Prostate gland (tissue), 2 donors: ENCODE results near the gene FOXP4. TPM values are rescaled to one million over a fixed set of nuclear protein-coding genes. Genes with fewer than 3 reads are reported as not detected.

Experiments used
- DNase-seq: peaks from one replicate; pipeline ENCODE4 v3.0.0-alpha.2; 2019; ENCODE audit warnings: low spot score
- H3K27ac ChIP-seq, 2 donors: fragments of 200-600 bp; sonication (generic); 2 replicates each; pipeline ENCODE4 v1.5.1; 2017 to 2019
- H3K27me3 ChIP-seq: fragments of 200-600 bp; sonication (generic); replicated peaks from 2 replicates; pipeline ENCODE4 v1.5.1; 2019; ENCODE audit not compliant: insufficient read depth
- H3K36me3 ChIP-seq, 2 donors: fragments of 200-600 bp; sonication (generic); 1 replicate in 1 of 2; 2 replicates in 1 of 2; pipeline versions ENCODE4 v1.5.1 to v1.8.1; 2017 to 2019
- H3K4me1 ChIP-seq: fragments of 200-600 bp; sonication (generic); replicated peaks from 2 replicates; pipeline ENCODE4 v1.5.1; 2019
- H3K4me3 ChIP-seq, 2 donors: fragments of 200-600 bp; sonication (generic); 2 replicates each; pipeline ENCODE4 v1.5.1; 2017 to 2019
- H3K9me3 ChIP-seq: fragments of 200-600 bp; sonication (generic); 2 replicates; pipeline ENCODE4 v1.5.1; 2017
- POLR2A ChIP-seq: fragments of 450-650 bp; IDR thresholded peaks from one replicate; pipeline ENCODE4 v1.6.1; 2016; ENCODE audit warnings: antibody characterized with exemption, mild to moderate bottlenecking
- POLR2AphosphoS5 ChIP-seq: sonication (generic); formaldehyde crosslinking; IDR thresholded peaks from one replicate; pipeline ENCODE4 v1.6.1; 2017; ENCODE audit warnings: antibody characterized with exemption
- WGBS: methylation state at CpG from one replicate; pipeline ENCODE4 v1.1.5; 2018; 5-methylcytosine and 5-hydroxymethylcytosine counted together
- intact Hi-C: fragments of 100-400 bp; cut with DNase I; formaldehyde crosslinking; loops from one replicate; pipeline ENCODE4 v1.14.2; 2022
- total RNA-seq, 2 donors: library from RNA; depleted of rRNA; stranded (reverse); fragments of >200 nt; gene quantifications; one replicate each; pipeline ENCODE4 v1.1.0, GENCODE V29; 2016
- TF ChIP-seq, protein P1 (sequence below), 4 experiments: fragments of 200-600 bp in 2 of 4; fragments of 450-650 bp in 2 of 4; sonication (generic) in 2 of 4; IDR thresholded peaks; 1 replicate in 3 of 4; 2 replicates in 1 of 4; pipeline ENCODE4 v1.5.1; 2016 to 2019; ENCODE audit warnings: antibody characterized with exemption in 4 of 4, mild to moderate bottlenecking in 2 of 4, moderate library complexity in 2 of 4

The FOXP4 gene
- total RNA-seq, 2 donors from 2014 or later: 24.8 to 53.5 TPM

- no peak for DNase-seq
- peaks cover 0 to 7% of the 10 kb centered on the region in 2 donors for H3K36me3 ChIP-seq
Observed at GRCh38 chr6:41566961-41567360, 20.8 kb downstream of the FOXP4 start.

DNA sequence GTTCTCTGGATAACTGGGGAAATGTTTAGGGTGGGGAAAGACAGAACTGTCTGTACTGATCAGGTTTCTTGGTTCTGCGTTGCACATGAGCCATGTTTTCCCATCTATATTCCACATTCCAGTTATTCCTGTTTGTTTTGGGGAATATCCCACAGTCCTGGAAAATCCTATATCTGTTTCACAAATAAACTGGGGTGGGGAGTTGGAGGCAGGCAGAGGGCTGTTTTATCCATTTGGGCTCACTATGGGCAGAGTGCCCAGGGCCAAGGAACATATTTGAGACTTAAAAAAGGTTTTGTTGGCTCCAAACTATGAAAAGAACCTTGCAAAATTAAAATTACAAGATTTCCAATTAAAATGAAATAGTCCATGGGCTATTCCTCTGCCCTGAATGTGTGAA, 21.5 kb downstream of the FOXP4 start:
- H3K4me3 ChIP-seq: no peak overlapping the region
- no peaks in the 10 kb centered on the region for H3K9me3 ChIP-seq
- H3K4me1 ChIP-seq: peaks cover 27% of the 10 kb centered on the region
- H3K27ac ChIP-seq: peak overlapping the region; percentile 27 to 74
- H3K27me3 ChIP-seq: no peaks in the 10 kb centered on the region
- peaks cover 0 to 7% of the 10 kb centered on the region in 2 donors for H3K36me3 ChIP-seq
- TF ChIP-seq, protein P1, sequence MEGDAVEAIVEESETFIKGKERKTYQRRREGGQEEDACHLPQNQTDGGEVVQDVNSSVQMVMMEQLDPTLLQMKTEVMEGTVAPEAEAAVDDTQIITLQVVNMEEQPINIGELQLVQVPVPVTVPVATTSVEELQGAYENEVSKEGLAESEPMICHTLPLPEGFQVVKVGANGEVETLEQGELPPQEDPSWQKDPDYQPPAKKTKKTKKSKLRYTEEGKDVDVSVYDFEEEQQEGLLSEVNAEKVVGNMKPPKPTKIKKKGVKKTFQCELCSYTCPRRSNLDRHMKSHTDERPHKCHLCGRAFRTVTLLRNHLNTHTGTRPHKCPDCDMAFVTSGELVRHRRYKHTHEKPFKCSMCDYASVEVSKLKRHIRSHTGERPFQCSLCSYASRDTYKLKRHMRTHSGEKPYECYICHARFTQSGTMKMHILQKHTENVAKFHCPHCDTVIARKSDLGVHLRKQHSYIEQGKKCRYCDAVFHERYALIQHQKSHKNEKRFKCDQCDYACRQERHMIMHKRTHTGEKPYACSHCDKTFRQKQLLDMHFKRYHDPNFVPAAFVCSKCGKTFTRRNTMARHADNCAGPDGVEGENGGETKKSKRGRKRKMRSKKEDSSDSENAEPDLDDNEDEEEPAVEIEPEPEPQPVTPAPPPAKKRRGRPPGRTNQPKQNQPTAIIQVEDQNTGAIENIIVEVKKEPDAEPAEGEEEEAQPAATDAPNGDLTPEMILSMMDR (IDR thresholded peaks at IDR 0.05): no peak
- peak; percentile 23 for TF ChIP-seq POLR2AphosphoS5
- no peak for DNase-seq
- intact Hi-C loops: no loop called here
- WGBS: 40% methylated on average over 1 of the region's 1 CpG

More at GRCh38 chr6:41566961-41567360, 20.8 kb downstream of the FOXP4 start:
- WGBS: 100% methylated on average over 1 of the region's 1 CpG
- Histone ChIP-seq H3K27me3 (no peaks in the 10 kb centered on the region), H3K9me3 (no peaks in the 10 kb centered on the region), H3K4me1 (peaks cover 25% of the 10 kb centered on the region), H3K27ac (peak overlapping the region; percentile 27 to 74), H3K4me3 (no peak overlapping the region)
- intact Hi-C loops: no loop called here
- TF ChIP-seq, protein P1 (IDR thresholded peaks at IDR 0.05): no peak
- TF ChIP-seq POLR2A (no peak), POLR2AphosphoS5 (no peak)

DNA sequence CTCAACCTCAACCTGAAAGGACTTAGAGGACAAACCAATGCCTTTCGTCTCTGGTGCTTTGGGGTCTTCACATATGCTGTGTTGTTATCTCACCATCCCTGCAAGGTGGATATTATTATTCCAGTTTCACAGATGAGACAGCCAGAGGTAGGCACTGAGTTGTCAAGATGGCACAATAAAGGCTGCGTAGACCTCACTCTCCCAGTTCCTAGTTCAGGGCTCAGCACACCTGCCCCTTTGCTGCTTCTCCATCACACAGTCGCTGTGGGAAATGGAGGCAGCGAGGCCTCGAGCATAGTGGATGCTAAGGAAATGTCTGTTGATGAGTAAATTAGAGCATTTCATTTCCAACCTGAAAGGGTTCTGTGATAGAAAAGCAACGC, 22.0 kb downstream of the FOXP4 start:
- no peak overlapping the region for H3K4me3 ChIP-seq
- TF ChIP-seq POLR2A: no peak
- TF ChIP-seq, protein P1 (IDR thresholded peaks at IDR 0.05): no peak
- TF ChIP-seq POLR2AphosphoS5: no peak
- H3K36me3 ChIP-seq: peaks cover 0 to 7% of the 10 kb centered on the region in 2 donors
- no peaks in the 10 kb centered on the region for H3K27me3 ChIP-seq
- peaks cover 27% of the 10 kb centered on the region for H3K4me1 ChIP-seq
- no peaks in the 10 kb centered on the region for H3K9me3 ChIP-seq
- intact Hi-C loops: no loop called here
- DNase-seq: no peak
- 91% methylated on average over 6 of the region's 6 CpGs for WGBS
- H3K27ac ChIP-seq: peak overlapping the region; percentile 56 to 74

- WGBS: 46% methylated on average over 13 of the region's 13 CpGs
- Histone ChIP-seq H3K27me3 (no peaks in the 10 kb centered on the region), H3K4me1 (peaks cover 27% of the 10 kb centered on the region), H3K36me3 (peaks cover 0 to 7% of the 10 kb centered on the region in 2 donors), H3K27ac (peak overlapping the region; percentile 56 to 74), H3K9me3 (no peaks in the 10 kb centered on the region), H3K4me3 (no peak overlapping the region)
- intact Hi-C loops: no loop called here
- DNase-seq: peak; percentile 75
- TF ChIP-seq POLR2A: no peak
- TF ChIP-seq, protein P1 (IDR thresholded peaks at IDR 0.05): no peak
- TF ChIP-seq POLR2AphosphoS5: peak; percentile 73
Observed at GRCh38 chr6:41568585-41569384, 22.6 kb downstream of the FOXP4 start.

DNA sequence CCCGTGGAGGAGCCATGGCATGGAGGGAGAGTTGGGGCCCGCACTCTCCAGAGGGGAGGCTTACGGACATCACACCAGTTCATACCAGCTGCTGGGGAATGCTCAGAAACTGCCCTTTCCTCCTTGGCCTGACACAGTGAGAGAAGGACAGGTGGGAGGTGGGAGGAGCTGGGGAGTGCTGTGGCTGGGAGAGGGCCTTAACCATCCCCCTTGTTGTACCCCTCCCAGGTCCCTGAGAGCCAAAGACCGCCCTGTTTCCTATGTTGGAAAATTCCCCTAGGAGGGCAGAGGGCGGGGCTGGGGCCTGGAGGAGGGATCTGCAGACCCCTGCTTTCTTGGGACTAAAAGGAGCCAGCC, 24.1 kb downstream of the FOXP4 start:
- no peak for TF ChIP-seq POLR2A
- TF ChIP-seq, protein P1 (IDR thresholded peaks at IDR 0.05): no peak
- TF ChIP-seq POLR2AphosphoS5: no peak
- H3K9me3 ChIP-seq: no peaks in the 10 kb centered on the region
- no peak for DNase-seq
- peaks cover 27% of the 10 kb centered on the region for H3K4me1 ChIP-seq
- H3K36me3 ChIP-seq: peaks cover 0 to 7% of the 10 kb centered on the region in 2 donors
- 76% methylated on average over 5 of the region's 5 CpGs for WGBS
- H3K27me3 ChIP-seq: no peaks in the 10 kb centered on the region
- peak overlapping the region in 1 of 2 donors; percentile 21 for H3K27ac ChIP-seq
- intact Hi-C loops: no loop called here
- no peak overlapping the region for H3K4me3 ChIP-seq
